T47D (cell line): ENCODE data around the gene AKT3.
"Not testable (repeated sequence)": the region's sequence is repeated elsewhere in the genome, so short reads cannot be mapped to it uniquely, and the experiment has no call there.

Experiments
- DNase-seq, 2 experiments: peaks; one replicate each; pipeline versions ENCODE4 v3.0.0 to v3.0.0-alpha.2; 2011 to 2012; ENCODE audit warnings: low read depth in 1 of 2, low spot score in 1 of 2
- JUND ChIP-seq: IDR thresholded peaks from 2 replicates; pipeline ENCODE4 v1.6.1; 2012; ENCODE audit warnings: low read depth
- in situ Hi-C: cut with HindIII; loops from 2 replicates; pipeline ENCODE4 v1.10.0; 2016; ENCODE audit warnings: low sequenced_read_pairs, low pct_unique_long_range_greater_than_20kb

AKT3 gene

GRCh38 chr1:243831463-243831862, 18.6 kb downstream of the AKT3 start:
- in situ Hi-C loops, result no loop called here
- DNase-seq, result no peak

GRCh38 chr1:243827206-243827605, 22.8 kb downstream of the AKT3 start:
- in situ Hi-C loops, result no loop called here
- DNase-seq, result no peak
- no peak for TF ChIP-seq JUND

More at GRCh38 chr1:243831463-243831862, 18.6 kb downstream of the AKT3 start:
- TF ChIP-seq JUND, result no peak

- DNase-seq, in situ Hi-C loops: not testable (repeated sequence)
Measured at GRCh38 chr1:243824907-243825306, 25.1 kb downstream of the AKT3 start.

GRCh38 chr1:243821177-243821680, 28.8 kb downstream of the AKT3 start:
- in situ Hi-C loops, result no loop called here
- no peak for DNase-seq
- TF ChIP-seq JUND, result no peak

- in situ Hi-C loops, result no loop called here
- DNase-seq, result no peak
- no peak for TF ChIP-seq JUND
Measured at GRCh38 chr1:243819438-243819839, 30.6 kb downstream of the AKT3 start.

- in situ Hi-C loops, result no loop called here
- DNase-seq, result no peak
- no peak for TF ChIP-seq JUND
Measured at GRCh38 chr1:243818978-243819377, 31.1 kb downstream of the AKT3 start.

GRCh38 chr1:243814718-243815117, 35.3 kb downstream of the AKT3 start:
- TF ChIP-seq JUND, result no peak
- in situ Hi-C loops, result no loop called here
- DNase-seq, result no peak

- in situ Hi-C loops, DNase-seq: not testable (repeated sequence)
Measured at GRCh38 chr1:243807346-243807745, 42.7 kb downstream of the AKT3 start.

- TF ChIP-seq JUND, result no peak
- no peak for DNase-seq
- in situ Hi-C loops, result no loop called here
Measured at GRCh38 chr1:243806310-243806709, 43.7 kb downstream of the AKT3 start.

- no peak for TF ChIP-seq JUND
- DNase-seq, result no peak
- in situ Hi-C loops, result no loop called here
Measured at GRCh38 chr1:243802736-243803135, 47.3 kb downstream of the AKT3 start.

- in situ Hi-C loops, result no loop called here
- no peak for TF ChIP-seq JUND
- no peak for DNase-seq
Measured at GRCh38 chr1:243801378-243801777, 48.7 kb downstream of the AKT3 start.

- in situ Hi-C loops, result no loop called here
- no peak for DNase-seq
- no peak for TF ChIP-seq JUND
Measured at GRCh38 chr1:243799908-243800307, 50.1 kb downstream of the AKT3 start.

GRCh38 chr1:243798726-243799125, 51.3 kb downstream of the AKT3 start:
- no peak for DNase-seq
- in situ Hi-C loops, result no loop called here
- TF ChIP-seq JUND, result no peak

GRCh38 chr1:243796016-243796415, 54.0 kb downstream of the AKT3 start:
- no peak for TF ChIP-seq JUND
- no peak for DNase-seq
- in situ Hi-C loops, result no loop called here
